Measurements from ENCODE around the gene SLC6A11. TPM values are rescaled to one million over a fixed set of nuclear protein-coding genes. Genes with fewer than 3 reads are reported as not detected.

The SLC6A11 gene
- polyA plus RNA-seq, 1 experiment = not detected

- TF ChIP-seq CTCF (IDR thresholded peaks at IDR 0.05; ENCODE audit: insufficient read depth, low read depth, low read length) = no peak
- H3K4me3 ChIP-seq (ENCODE audit: low read depth, low read length) = no peak overlapping the region
- ChIA-PET CTCF (no interaction called here), POLR2A (no interaction called here)
- no peak for DNase-seq (ENCODE audit: low read depth)
- H3K36me3 ChIP-seq (ENCODE audit: control insufficient read depth, insufficient read depth, low read length) = no peaks in the 10 kb centered on the region
- H3K27me3 ChIP-seq (ENCODE audit: control insufficient read depth, insufficient read depth, low read length) = peaks cover 1% of the 10 kb centered on the region; the same call in 1 of the 2 replicates
These were observed 160.7 kb downstream of the SLC6A11 start for GRCh38 chr3:10976770-10977169.

- CTCF ChIA-PET = no interaction called here
- DNase-seq (ENCODE audit: low read depth) = no peak
- POLR2A ChIA-PET = no interaction called here
- no peak for TF ChIP-seq CTCF (IDR thresholded peaks at IDR 0.05; ENCODE audit: insufficient read depth, low read depth, low read length)
- Histone ChIP-seq H3K36me3 (ENCODE audit: control insufficient read depth, insufficient read depth, low read length) (no peaks in the 10 kb centered on the region), H3K27me3 (ENCODE audit: control insufficient read depth, insufficient read depth, low read length) (peaks cover 3% of the 10 kb centered on the region; the same call in 1 of the 2 replicates), H3K4me3 (ENCODE audit: low read depth, low read length) (no peak overlapping the region)
These were observed 162.0 kb downstream of the SLC6A11 start for GRCh38 chr3:10977892-10978510.

GRCh38 chr3:10978956-10979355 is 162.9 kb downstream of the SLC6A11 start:
- ChIA-PET CTCF (no interaction called here), POLR2A (no interaction called here)
- no peaks in the 10 kb centered on the region for H3K36me3 ChIP-seq (ENCODE audit: control insufficient read depth, insufficient read depth, low read length)
- TF ChIP-seq CTCF (IDR thresholded peaks at IDR 0.05; ENCODE audit: insufficient read depth, low read depth, low read length) = no peak
- DNase-seq (ENCODE audit: low read depth) = no peak
- H3K27me3 ChIP-seq (ENCODE audit: control insufficient read depth, insufficient read depth, low read length) = peaks cover 3% of the 10 kb centered on the region; the same call in 1 of the 2 replicates
- H3K4me3 ChIP-seq (ENCODE audit: low read depth, low read length) = no peak overlapping the region

- no peak overlapping the region for H3K4me3 ChIP-seq (ENCODE audit: low read depth, low read length)
- POLR2A ChIA-PET = no interaction called here
- H3K27me3 ChIP-seq (ENCODE audit: control insufficient read depth, insufficient read depth, low read length) = peaks cover 3% of the 10 kb centered on the region; the same call in 1 of the 2 replicates
- CTCF ChIA-PET = interaction anchor here (2.9 kb wide), 1 partner anchor 34 kb away, joined by 13 read pairs; no protein-coding TSS in a partner anchor
- no peaks in the 10 kb centered on the region for H3K36me3 ChIP-seq (ENCODE audit: control insufficient read depth, insufficient read depth, low read length)
- no peak for DNase-seq (ENCODE audit: low read depth)
- no peak for TF ChIP-seq CTCF (IDR thresholded peaks at IDR 0.05; ENCODE audit: insufficient read depth, low read depth, low read length)
These were observed 164.3 kb downstream of the SLC6A11 start for GRCh38 chr3:10980312-10980711.

GRCh38 chr3:10981031-10981430 is 165.0 kb downstream of the SLC6A11 start:
- CTCF ChIA-PET = interaction anchor here (1.0 to 2.9 kb wide), 4 partner anchors 10 to 80 kb away, joined by 3 to 13 read pairs (median 5); no protein-coding TSS in a partner anchor
- peaks cover 3% of the 10 kb centered on the region; the same call in 1 of the 2 replicates for H3K27me3 ChIP-seq (ENCODE audit: control insufficient read depth, insufficient read depth, low read length)
- POLR2A ChIA-PET = no interaction called here
- DNase-seq (ENCODE audit: low read depth) = no peak
- TF ChIP-seq CTCF (IDR thresholded peaks at IDR 0.05; ENCODE audit: insufficient read depth, low read depth, low read length) = no peak
- H3K4me3 ChIP-seq (ENCODE audit: low read depth, low read length) = no peak overlapping the region
- no peaks in the 10 kb centered on the region for H3K36me3 ChIP-seq (ENCODE audit: control insufficient read depth, insufficient read depth, low read length)

Data from BJ (cell line).